Measurements from ENCODE around the gene FCN3.
"Not testable (repeated sequence)": the region's sequence is repeated elsewhere in the genome, so short reads cannot be mapped to it uniquely, and the experiment has no call there.

FCN3 gene

GRCh38 chr1:27410709-27411108, 36.1 kb upstream of the FCN3 start:
- no peak overlapping the region for H3K4me2 ChIP-seq
- no peaks in the 10 kb centered on the region for H3K79me2 ChIP-seq (ENCODE audit: insufficient read depth, low read depth)
- no peak overlapping the region for H2AFZ ChIP-seq (ENCODE audit: low read depth)
- TF ChIP-seq, protein P1, sequence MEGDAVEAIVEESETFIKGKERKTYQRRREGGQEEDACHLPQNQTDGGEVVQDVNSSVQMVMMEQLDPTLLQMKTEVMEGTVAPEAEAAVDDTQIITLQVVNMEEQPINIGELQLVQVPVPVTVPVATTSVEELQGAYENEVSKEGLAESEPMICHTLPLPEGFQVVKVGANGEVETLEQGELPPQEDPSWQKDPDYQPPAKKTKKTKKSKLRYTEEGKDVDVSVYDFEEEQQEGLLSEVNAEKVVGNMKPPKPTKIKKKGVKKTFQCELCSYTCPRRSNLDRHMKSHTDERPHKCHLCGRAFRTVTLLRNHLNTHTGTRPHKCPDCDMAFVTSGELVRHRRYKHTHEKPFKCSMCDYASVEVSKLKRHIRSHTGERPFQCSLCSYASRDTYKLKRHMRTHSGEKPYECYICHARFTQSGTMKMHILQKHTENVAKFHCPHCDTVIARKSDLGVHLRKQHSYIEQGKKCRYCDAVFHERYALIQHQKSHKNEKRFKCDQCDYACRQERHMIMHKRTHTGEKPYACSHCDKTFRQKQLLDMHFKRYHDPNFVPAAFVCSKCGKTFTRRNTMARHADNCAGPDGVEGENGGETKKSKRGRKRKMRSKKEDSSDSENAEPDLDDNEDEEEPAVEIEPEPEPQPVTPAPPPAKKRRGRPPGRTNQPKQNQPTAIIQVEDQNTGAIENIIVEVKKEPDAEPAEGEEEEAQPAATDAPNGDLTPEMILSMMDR (conservative IDR thresholded peaks at IDR 0.05; ENCODE audit: low read depth, low read length): no peak
- no peaks in the 10 kb centered on the region for H3K4me1 ChIP-seq (ENCODE audit: low read depth, poor library complexity, severe bottlenecking)
- no peaks in the 10 kb centered on the region for H3K27me3 ChIP-seq (ENCODE audit: insufficient read depth, low read depth)
- H3K36me3 ChIP-seq (ENCODE audit: insufficient read depth): no peaks in the 10 kb centered on the region
- no peaks in the 10 kb centered on the region for H4K20me1 ChIP-seq (ENCODE audit: insufficient read depth)
- no peak overlapping the region for H3K9ac ChIP-seq
- no peak overlapping the region for H3K27ac ChIP-seq
- no peak overlapping the region for H3K4me3 ChIP-seq (IDR thresholded peaks at IDR 0.05; ENCODE audit: insufficient read depth, low read depth, low read length)

- Histone ChIP-seq H3K4me1 (ENCODE audit: low read depth, poor library complexity, severe bottlenecking) (no peaks in the 10 kb centered on the region), H3K4me3 (IDR thresholded peaks at IDR 0.05; ENCODE audit: insufficient read depth, low read depth, low read length) (no peak overlapping the region), H3K79me2 (ENCODE audit: insufficient read depth, low read depth) (no peaks in the 10 kb centered on the region), H2AFZ (ENCODE audit: low read depth) (no peak overlapping the region), H3K4me2 (no peak overlapping the region), H3K27me3 (ENCODE audit: insufficient read depth, low read depth) (no peaks in the 10 kb centered on the region), H3K27ac (no peak overlapping the region), H4K20me1 (ENCODE audit: insufficient read depth) (no peaks in the 10 kb centered on the region), H3K9ac (no peak overlapping the region), H3K36me3 (ENCODE audit: insufficient read depth) (no peaks in the 10 kb centered on the region)
- TF ChIP-seq, protein P1 (conservative IDR thresholded peaks at IDR 0.05; ENCODE audit: low read depth, low read length): no peak
Measured at GRCh38 chr1:27409669-27410068, 35.0 kb upstream of the FCN3 start.

DNA sequence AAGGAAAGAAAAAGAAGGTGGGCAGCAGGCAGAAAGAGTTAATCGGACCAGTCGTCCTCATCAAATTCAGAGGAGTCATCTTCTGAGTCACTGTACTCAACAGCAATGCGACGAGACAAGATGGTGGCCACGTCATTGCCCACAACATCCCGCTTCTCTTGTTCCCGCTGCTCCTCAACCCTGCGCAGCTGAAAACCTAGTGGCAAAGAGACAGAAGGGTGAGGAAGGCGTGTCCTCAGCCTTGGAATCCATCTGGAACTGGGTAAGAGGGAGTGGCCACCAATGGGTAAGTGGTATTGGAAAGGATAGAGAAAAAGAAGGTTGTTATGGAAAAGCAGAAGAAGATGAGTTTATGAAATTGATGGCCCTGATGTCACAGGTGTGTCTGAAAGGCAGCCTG, 33.5 kb upstream of the FCN3 start:
- H3K27me3 ChIP-seq (ENCODE audit: insufficient read depth, low read depth): no peaks in the 10 kb centered on the region
- no peak overlapping the region for H2AFZ ChIP-seq (ENCODE audit: low read depth)
- no peak overlapping the region for H3K9ac ChIP-seq
- H3K4me1 ChIP-seq (ENCODE audit: low read depth, poor library complexity, severe bottlenecking): no peaks in the 10 kb centered on the region
- no peak overlapping the region for H3K27ac ChIP-seq
- H3K36me3 ChIP-seq (ENCODE audit: insufficient read depth): no peaks in the 10 kb centered on the region
- no peak overlapping the region for H3K4me3 ChIP-seq (IDR thresholded peaks at IDR 0.05; ENCODE audit: insufficient read depth, low read depth, low read length)
- no peaks in the 10 kb centered on the region for H3K79me2 ChIP-seq (ENCODE audit: insufficient read depth, low read depth)
- TF ChIP-seq, protein P1 (conservative IDR thresholded peaks at IDR 0.05; ENCODE audit: low read depth, low read length): no peak
- no peak overlapping the region for H3K4me2 ChIP-seq
- no peaks in the 10 kb centered on the region for H4K20me1 ChIP-seq (ENCODE audit: insufficient read depth)

GRCh38 chr1:27406791-27407190, 32.2 kb upstream of the FCN3 start:
- not testable (repeated sequence) for H3K4me3 ChIP-seq (IDR thresholded peaks at IDR 0.05; ENCODE audit: insufficient read depth, low read depth, low read length); H3K4me1 ChIP-seq (ENCODE audit: low read depth, poor library complexity, severe bottlenecking); H3K36me3 ChIP-seq (ENCODE audit: insufficient read depth); H3K27ac ChIP-seq; H2AFZ ChIP-seq (ENCODE audit: low read depth); H4K20me1 ChIP-seq (ENCODE audit: insufficient read depth); H3K9ac ChIP-seq; H3K27me3 ChIP-seq (ENCODE audit: insufficient read depth, low read depth); H3K79me2 ChIP-seq (ENCODE audit: insufficient read depth, low read depth); H3K4me2 ChIP-seq

DNA sequence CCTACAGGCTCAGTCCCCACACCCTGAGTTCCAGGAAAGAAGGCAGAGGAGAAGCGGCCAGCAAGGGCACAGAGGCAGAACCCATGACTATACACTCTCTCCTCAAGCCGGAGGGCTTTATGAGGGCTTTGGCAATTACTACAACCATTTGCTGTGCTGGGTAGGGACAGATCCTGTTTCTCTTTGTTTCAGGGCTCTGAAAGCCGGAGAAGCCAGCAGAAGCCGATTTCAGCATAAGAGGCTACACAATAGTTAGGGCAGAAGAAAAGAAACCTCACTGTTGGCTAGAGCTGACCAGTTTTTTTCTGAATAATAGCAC, 31.7 kb upstream of the FCN3 start:
- Histone ChIP-seq H4K20me1 (ENCODE audit: insufficient read depth) (no peaks in the 10 kb centered on the region), H3K27ac (no peak overlapping the region), H3K4me3 (IDR thresholded peaks at IDR 0.05; ENCODE audit: insufficient read depth, low read depth, low read length) (no peak overlapping the region), H3K9ac (no peak overlapping the region), H3K4me2 (no peak overlapping the region), H3K36me3 (ENCODE audit: insufficient read depth) (no peaks in the 10 kb centered on the region), H3K27me3 (ENCODE audit: insufficient read depth, low read depth) (no peaks in the 10 kb centered on the region), H3K79me2 (ENCODE audit: insufficient read depth, low read depth) (no peaks in the 10 kb centered on the region), H2AFZ (ENCODE audit: low read depth) (no peak overlapping the region), H3K4me1 (ENCODE audit: low read depth, poor library complexity, severe bottlenecking) (no peaks in the 10 kb centered on the region)
- TF ChIP-seq, protein P1 (conservative IDR thresholded peaks at IDR 0.05; ENCODE audit: low read depth, low read length): no peak

- H3K4me1 ChIP-seq (ENCODE audit: low read depth, poor library complexity, severe bottlenecking); H3K4me2 ChIP-seq; H3K27ac ChIP-seq; H3K79me2 ChIP-seq (ENCODE audit: insufficient read depth, low read depth); H2AFZ ChIP-seq (ENCODE audit: low read depth); H4K20me1 ChIP-seq (ENCODE audit: insufficient read depth); H3K4me3 ChIP-seq (IDR thresholded peaks at IDR 0.05; ENCODE audit: insufficient read depth, low read depth, low read length); H3K27me3 ChIP-seq (ENCODE audit: insufficient read depth, low read depth); H3K9ac ChIP-seq; H3K36me3 ChIP-seq (ENCODE audit: insufficient read depth): not testable (repeated sequence)
Measured at GRCh38 chr1:27405598-27406361, 31.2 kb upstream of the FCN3 start.
